Activated naive CD8-positive, alpha-beta T cell treated with anti-CD3 and anti-CD28 coated beads, Interleukin-2, amount 50 U/mL, for 16 hours (primary cell): ENCODE data around the gene TPST1.
"Not testable (repeated sequence)": the region's sequence is repeated elsewhere in the genome, so short reads cannot be mapped to it uniquely, and the experiment has no call there.

Experiments
- DNase-seq: peaks from one replicate; pipeline ENCODE4 v3.0.0-alpha.2; 2020; ENCODE audit warnings: low read depth, low spot score

TPST1 gene

DNA sequence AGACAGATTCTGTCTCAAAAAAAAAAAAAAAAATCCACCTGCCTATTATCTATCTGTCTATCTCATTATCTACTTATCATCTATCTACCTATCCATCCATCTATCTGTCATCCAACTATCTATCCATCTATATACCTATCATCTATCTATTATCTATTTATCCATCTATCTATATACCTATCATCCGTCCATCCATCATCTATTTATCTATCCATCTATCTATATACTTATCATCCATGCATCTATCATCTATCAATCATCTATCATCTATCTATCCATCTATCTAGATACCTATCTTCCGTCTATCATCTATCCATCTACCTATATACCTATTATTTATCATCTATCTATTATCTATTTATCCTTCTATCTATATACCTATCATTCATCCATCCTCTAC, 16.5 kb upstream of the TPST1 start:
- DNase-seq, result no peak

DNA sequence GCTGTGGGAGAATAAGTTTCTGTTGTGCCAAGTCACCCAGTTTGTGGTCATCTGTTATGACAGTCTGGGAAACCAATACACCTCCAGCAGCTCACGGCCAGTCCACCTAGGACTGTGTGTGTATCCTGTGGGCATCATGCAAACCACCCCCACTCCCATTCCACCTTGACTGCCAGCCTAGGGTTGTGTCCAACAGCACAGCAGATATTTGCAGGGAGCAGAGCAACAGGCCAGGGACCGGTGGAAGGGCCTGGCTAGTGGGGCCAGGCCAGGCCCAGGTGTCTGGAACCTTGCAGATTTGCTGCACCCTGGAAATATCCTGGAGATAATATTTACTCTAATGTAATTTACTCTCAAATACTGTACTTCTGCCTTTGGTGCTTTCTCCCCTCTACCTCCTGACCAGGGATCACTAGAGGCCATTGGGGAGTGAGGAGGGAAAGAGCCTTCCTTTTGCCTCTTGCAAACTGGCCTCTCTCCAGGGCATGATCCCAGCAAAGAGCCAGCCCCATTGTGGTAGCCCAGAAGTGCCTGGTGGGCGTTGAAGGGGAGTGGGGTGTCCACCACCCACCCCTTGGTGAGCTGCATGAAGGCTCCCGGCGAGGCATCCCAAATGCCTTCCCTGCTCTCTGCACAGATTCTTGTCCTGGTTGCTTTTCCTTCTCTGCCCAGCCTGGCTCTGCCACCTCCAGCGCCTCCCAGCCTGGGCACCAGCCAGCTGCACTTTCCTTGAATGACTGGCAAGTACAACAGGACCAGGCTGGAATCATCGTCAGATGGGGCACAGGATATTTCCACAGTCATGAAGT, 15.2 kb upstream of the TPST1 start:
- DNase-seq, result no peak

DNA sequence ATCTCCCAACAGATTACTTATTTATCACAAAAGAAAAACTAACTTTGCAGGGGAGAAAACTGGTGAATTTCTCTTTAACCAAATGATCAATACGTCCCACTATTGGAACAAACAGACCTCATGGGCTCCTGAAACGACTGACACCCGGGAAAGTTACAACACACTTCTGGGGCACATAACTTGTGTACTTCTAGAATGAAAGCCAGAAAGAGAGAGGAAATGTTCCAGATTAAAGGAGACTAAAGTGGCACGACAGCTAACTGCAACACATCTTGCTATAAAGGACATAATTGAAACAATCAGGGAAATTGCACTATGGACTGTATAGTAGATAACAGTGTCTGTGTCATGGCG, 14.7 kb upstream of the TPST1 start:
- DNase-seq, result no peak

DNA sequence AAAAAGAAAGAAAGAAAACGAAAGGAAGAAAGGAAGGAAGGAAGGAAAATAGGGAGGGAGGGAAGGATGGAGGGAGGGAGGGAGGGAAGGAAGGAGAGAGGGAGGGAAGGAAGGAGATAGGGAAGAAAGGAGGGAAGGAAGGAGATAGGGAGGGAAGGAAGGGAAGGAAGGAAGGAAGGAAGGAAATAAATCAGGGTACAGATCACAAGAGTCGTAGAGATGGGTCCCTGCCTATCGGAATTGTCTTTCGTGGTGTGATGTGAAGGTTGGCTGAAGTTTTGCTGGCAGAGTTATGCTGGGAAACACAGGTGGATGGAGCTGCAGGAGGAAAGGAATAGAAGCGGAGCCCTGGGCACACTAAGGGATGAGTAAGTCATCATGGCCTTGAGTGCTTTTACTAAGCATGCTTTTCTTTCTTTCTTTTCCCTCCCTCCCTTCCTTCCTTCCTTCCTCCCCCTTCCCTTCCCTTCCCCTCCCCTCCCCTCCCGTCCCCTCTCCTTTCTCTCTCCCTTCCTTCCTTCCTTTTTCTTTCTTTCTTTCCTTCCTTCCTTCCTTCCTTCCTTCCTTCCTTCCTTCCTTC, 11.9 kb upstream of the TPST1 start:
- DNase-seq, result no peak

DNA sequence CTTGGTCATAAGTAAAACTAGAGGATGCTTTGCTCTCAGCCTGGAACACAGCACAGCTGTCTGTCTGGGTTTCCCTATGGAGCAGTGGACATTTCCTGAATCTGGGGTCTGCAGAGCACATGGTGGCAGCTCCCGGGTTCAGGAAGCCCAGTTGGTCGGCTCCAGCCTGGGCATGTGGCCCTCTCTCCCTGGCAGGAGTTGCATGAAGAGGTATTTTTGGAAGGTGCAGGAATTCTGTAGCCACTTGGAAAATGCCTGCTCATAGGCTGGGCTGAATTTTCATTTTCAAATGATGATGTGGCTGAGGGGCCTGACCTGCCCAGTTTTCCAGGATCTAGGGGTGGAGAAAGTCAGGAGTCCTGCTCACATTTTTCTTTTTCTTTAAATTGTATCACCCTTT, 6.7 kb upstream of the TPST1 start:
- DNase-seq, result no peak

DNA sequence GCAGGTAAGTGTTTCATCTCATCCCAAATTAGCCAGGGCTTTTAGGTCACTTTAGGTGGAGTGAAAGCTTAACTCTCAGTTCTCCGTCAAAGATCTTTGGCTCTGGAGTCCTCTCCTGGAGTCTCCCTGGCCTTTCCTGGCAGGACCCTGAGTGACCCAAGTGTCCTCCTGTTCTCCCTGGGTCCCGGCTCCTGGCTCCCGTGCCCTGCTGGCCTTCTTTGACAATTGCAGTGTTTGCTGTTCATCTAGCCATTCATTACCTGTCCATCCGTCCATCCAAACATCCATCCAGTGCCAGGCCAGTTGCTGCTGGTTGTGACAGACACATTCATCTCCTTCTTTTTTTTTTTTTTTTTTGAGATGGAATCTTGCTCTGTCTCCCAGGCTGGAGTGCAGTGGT, 6.2 kb upstream of the TPST1 start:
- DNase-seq, result no peak

DNA sequence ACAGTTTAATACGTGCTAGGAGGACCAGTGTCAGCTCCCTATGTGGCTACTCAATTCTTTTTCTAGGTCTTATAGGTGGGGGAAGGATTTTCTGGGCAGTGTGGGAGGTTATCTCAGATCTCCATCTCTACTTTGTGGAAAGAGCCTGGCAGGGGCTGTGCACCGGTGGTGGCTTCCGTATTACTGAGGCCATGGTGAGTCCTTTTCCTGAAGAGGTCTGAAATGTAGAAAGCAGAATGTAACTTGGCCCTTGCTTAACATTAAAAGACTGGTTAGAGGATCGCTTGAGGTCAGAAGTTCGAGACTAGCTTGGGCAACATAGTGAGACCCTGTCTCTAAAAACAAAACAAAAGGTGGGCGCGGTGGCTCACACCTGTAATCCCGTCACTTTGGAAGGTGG, 2.7 kb upstream of the TPST1 start:
- no peak for DNase-seq

DNA sequence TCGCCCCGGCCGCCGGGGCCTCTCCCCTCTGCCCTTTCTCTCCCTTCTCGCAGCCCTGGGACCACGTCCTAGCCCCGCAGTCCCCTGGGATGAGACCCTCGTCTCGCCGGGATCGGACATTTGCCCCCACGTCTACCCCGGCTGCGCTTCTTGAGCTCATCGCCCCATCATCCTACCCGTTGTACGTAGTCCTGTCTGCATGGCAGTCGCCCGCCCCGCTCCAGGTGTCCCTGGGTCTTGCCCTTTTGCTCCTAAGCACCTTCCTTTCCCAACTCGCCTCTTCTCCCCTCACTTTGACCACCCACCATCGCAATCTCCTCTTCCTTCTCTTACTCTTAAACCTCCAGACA, 582 bp downstream of the TPST1 start:
- DNase-seq, result no peak

DNA sequence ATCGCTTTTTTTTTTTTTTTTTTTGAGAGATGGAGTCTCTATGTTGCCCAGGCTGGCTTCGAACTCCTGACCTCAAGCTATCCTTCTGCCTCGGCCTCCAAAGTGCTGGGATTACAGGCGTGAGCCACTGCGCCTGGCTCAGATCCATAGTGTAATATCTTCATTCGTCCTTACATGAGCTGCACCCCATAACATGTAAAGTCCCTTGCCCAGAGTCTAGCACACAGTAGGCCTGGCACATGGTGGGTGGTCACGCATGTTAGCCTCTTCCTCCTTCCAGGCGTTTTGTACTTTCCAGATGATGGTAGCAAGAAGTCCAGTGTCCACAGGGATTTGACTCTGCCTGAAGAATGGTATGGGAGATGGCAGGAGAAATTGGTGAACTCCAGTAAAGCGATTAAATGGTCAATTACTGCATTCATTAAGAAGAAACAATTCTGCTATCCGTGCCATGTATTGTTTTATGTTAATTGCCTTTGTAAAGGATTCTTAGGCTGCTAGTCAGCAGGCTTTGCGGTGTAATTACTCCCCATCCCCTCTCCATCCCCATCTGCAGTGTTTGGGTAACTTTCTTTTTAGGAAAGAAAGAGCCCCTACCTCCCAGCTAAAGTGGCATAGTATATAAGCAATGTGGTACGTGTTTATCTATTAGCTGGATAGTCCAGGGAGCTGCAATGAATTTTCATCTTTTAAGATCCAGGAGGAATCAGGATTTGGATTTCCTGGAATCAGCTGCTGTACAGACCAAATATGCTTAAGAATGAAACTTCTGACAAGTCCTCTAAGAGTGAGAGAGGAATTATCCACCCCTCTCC, 1.2 kb downstream of the TPST1 start:
- DNase-seq, result no peak

DNA sequence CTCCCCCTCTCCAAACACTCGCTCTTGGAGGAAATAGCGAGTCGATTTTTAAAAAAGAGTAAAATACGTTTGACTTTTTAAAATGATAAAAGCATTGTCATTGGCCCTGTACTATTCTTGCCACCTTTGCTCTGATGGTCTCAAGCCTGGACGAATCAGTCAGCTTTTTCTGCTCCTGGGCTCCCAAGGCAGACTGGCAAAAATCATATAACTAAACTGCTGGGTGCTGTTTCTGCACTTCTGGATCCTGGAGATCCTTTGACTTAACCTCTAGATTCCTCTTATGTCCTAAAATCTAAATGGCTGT, 1.8 kb downstream of the TPST1 start:
- DNase-seq, result no peak

DNA sequence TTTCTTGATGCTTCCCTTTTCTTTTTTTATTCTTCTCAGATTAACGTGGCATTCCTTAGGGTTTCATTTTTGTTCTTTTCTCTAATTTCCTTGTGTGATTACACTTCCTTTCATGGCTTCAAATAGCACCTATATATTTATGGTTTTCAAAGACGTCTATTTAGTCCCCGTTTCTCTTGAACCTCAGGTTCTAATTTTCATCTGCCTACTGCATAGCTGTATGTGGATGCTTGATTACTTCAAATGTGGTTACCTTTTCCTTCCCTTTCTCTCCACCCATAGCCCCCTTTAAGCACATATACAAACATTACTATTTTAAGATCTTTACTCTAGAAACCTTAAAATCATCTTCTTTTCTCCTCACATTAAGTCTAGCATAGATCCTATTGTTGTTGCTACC, 2.4 kb downstream of the TPST1 start:
- no peak for DNase-seq

DNA sequence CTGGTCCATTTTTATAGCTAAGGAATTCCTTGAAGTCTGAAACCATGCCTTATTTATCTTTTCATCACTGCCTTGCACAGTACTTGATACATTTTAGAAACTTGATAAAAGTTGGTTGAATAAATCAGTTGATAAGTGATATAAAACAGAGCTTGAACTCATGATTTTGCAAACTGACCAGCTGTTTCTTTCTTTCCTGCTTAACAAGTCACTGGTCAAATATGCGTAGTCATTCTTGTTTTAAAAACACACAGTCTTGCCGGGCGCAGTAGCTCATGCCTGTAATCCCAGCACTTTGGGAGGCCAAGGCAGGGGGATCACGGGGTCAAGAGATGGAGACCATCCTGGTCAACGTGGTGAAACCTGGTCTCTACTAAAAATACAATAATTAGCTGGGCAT, 6.3 kb downstream of the TPST1 start:
- DNase-seq, result no peak

DNA sequence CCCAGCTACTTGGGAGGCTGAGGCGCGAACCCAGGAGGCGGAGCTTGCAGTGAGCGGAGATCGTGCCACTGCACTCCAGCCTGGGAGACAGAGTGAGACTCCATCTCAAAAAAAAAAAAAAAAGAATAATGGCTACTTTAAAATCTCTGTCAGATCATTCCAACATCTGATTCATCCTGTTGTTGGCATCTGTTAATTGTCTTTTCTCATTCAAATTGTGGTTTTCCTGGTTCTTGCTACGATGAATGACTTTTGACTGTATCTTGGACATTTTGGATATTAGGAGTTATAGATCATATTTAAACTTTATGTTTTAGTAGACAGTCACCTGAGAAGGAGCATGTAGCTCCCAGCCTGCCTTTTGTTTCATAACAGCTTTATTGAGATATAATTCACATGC, 8.5 kb downstream of the TPST1 start:
- no peak for DNase-seq

DNA sequence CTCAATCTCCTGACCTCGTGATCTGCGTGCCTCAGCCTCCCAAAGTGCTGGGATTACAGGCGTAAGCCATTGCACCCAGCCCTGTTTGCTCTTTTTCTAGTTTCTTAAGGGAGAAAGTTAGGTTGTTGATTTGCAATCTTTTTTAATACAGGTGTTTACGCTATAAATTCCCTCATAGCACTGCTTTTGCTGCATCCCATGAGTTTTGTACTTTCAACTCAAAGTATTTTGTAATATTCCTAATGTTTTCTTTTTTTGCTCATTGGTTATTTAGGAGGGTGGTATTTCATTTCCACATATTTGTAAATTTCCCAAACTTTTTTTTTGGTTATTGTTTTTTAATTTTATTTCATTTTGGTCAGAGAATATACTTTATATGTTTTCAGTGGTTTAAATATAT, 11.6 kb downstream of the TPST1 start:
- DNase-seq, result no peak

DNA sequence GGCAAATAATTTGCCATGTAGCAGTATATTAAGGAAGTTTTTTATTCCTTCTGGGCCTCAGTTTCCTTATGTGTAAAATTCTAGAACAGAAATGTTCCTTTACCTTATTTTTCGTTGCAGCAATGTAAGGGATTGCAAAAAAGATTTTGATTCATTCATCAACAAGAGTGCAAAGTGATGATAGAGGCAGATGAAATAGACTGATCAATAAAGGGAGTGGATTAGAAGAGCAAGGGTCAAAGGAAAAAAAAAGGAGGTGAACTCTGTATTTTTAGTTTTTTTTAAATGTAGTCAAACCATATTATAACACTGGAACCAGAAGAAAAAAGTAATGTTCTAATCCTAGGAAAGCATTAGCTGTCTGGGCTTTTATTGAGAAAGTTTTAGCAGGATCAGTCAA, 14.7 kb downstream of the TPST1 start:
- DNase-seq, result no peak

DNA sequence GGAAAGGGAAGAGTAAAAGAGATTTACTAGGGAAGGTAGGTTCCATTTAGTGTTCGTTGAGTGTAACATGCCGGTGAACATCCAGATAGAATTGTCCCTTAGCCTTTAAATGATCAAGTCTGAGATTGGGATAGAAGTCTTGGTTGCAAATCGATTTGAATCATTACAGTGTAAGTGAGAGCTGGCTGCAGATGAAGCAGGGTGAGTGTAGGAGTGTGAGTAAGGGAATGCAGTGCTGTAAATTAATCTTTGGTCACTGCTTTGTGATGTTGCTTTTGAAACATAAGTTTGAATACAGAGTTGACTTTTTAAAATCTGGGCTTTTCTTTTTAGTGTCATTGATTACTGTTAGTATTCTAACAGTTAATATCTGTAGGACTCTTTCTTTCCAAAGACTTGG, 16.3 kb downstream of the TPST1 start:
- no peak for DNase-seq

DNA sequence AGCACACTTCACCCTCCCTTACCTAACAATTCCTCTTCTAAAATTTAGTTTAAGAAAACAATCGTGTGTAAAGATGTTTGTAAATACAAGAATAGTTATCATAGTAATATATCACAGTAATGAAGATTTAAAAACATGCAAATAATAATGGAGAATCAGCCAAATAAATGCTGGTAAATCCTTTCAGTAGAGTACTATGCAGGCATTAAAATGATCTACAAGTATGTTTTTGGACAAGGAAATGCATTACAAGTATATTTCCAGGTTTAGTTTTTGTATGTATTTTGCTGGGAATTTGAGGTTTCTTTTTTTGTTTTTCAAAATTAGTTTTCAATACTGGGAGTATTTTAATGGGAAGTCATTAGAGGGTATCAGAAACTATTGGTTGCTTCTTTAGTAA, 22.7 kb downstream of the TPST1 start:
- no peak for DNase-seq

DNA sequence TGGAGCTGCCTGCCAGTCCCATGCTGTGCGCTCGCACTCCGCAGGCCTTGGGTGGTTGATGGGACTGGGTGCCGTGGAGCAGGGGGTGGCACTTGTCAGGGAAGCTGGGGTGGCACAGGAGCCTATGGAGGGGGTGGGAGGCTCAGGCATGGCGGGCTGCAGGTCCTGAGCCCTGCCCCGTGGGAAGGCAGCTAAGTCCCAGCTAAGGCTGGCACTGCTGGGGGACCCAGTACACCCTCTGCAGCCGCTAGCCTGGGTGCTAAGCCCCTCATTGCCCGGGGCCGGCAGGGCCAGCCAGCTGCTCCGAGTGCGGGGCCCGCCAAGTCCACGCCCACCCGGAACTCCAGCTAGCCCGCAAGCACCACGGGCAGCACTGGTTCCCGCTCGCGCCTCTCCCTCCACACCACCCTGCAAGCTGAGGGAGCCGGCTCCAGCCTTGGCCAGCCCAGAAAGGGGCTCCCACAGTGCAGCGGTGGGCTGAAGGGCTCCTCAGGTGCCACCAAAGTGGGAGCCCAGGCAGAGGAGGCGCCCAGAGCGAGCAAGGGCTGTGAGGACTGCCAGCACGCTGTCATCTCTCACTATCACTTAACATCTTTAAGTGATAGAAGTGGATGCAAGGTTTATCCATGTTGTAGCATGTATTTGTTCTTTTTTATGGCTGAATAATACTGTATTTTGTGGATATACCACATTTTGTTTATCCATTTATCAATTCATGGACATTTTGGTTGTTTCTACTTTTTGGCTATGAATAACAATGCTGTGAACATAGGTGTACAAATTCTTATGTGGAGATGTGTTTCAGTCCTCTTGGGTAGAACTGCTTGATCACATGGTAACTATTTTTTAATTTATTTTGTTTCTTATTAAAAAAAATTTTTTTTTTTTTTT, 26.4 kb downstream of the TPST1 start:
- not testable (repeated sequence) for DNase-seq

DNA sequence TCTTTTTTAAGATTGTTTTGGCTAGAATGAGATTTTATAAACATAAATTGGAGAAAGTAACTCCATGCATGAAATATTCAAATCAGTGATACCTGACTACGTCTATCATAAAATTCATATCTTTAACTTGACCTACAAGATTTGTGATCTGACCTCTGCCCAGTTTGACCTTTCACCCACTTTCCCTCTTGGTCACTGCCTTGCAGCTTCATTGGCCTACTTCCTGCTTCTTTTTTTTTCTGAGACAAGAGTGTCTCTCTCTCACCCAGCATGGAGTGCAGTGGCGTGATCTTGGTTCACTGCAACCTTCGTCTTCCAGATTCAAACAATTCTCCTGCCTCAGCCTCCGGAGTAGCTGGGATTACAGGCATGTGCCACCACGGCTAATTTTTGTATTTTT, 28.5 kb downstream of the TPST1 start:
- DNase-seq, result no peak

DNA sequence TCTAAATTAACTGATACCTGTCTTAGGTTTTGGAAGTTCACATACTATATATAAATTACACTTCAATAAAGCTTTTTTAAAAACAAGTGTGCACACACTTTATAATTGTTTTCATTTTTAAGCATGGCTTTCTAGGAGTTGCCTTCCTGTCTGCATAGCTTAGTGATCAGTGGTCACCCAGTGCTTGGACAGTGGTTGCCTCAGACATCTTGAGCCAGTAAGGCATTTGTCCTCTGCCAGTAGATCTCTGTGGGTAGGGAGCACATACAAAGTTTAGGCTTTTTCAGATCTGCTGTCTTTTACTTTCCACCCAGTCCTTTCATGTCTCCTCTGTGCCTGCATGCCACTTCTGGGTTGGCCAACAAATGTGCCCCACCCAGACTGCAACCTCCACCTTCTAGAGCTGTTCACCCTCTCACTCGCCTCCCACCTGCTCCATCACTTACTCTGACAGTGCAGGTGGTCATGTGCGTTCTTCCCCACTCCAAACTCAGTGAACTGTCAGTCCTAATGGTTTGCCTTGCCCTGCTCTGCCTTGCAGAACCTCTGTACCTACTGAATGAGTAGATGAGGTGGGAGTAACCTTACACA, 31.7 kb downstream of the TPST1 start:
- DNase-seq, result no peak

DNA sequence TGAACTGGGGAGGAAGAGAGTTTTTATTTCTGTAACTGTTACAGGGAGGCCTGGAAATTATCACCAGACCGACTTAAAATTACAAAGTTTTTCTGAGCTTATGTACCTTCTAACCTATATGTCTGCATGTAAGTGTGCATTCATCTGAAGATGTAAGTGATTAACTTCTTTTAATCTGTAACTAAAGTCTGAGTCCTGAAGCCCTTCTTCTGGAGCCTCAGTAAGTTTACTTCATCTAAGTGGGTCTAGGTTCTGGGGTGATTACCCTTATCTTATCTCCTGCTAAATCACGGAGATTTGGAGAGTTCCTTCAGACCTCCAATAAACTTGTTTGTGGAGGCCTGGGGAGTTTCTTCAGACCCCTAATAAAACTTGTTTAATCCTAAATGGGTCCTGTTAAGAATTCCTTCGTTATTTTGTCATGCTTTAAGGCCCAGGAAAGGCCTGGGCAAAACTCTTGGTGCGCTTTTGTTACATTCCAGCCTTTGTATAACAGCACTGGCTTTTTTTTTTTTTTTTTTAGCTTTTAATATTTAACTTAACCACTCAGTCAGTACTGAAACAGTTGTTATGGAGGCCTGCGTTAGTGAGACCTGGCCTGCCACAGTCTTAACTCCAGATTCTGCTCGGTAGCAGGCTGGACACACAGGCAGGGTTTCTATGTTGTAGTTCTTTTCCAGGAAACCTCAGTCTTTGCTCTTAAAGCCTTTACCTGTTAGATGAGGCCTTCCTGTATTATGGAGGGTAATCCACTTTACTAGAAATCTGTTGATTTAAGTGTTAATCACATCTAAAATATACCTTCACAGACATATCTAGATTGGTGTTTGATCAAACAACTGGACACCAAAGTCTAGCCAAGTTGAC, 33.0 kb downstream of the TPST1 start:
- no peak for DNase-seq
